ENCODE measurements around the gene CDCA3. TPM values are rescaled to one million over a fixed set of nuclear protein-coding genes. Genes with fewer than 3 reads are reported as not detected.

The CDCA3 gene
- total RNA-seq, 4 donors from 2014 or later: 1.1 to 5.9 (median 1.4) TPM

DNA sequence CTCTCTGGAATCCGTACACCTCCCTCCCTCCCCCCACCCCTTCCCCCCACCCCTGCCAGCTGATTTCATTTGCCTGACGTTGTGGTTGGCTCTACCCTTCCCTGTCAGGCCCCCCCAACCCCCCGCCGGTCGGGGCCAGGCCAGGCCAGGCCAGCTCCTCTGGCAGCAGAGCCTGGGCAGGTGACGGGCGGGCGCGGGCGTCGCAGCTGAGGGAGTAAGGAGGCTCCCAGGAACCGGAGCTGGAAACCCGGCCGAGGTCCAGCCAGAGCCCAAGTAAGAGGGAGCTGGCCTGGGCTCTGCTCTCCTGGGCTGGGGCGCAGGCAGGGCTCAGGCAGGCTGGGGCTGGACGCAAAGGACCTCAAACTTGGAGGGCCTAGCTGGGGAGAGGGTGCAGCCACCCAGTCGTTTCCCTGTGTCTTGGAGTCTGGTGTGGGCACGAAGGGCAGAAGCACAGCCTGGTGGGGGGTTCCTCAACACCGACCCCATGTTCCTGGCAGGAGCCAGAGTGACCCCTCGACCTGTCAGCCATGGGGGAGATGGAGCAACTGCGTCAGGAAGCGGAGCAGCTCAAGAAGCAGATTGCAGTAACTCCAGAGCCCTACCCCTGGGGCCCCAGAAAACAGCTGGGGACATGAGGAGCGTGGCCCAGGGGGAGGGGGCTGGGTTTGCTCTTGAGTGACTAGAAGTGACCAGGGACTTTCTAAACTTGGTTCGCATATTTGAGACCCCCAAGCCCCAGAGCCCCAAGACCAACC, 10.1 kb downstream of the CDCA3 start, which contains the start of gene GNB3:
GNB3 (plus strand) TSS at position 165 of the 755 bp plus-strand sequence; CDS start at position 528, 363 bp downstream.
- Histone ChIP-seq H3K4me3 (no peak within 1 kb of the TSS), H3K4me1 (no peaks in the 10 kb centered on the region), H3K36me3 (peaks cover 0 to 85% of the 10 kb centered on the region in 2 donors), H3K9me3 (no peaks in the 10 kb centered on the region), H3K27ac (no peak within 1 kb of the TSS), H3K27me3 (no peaks in the 10 kb centered on the region)
- TF ChIP-seq, protein P1, sequence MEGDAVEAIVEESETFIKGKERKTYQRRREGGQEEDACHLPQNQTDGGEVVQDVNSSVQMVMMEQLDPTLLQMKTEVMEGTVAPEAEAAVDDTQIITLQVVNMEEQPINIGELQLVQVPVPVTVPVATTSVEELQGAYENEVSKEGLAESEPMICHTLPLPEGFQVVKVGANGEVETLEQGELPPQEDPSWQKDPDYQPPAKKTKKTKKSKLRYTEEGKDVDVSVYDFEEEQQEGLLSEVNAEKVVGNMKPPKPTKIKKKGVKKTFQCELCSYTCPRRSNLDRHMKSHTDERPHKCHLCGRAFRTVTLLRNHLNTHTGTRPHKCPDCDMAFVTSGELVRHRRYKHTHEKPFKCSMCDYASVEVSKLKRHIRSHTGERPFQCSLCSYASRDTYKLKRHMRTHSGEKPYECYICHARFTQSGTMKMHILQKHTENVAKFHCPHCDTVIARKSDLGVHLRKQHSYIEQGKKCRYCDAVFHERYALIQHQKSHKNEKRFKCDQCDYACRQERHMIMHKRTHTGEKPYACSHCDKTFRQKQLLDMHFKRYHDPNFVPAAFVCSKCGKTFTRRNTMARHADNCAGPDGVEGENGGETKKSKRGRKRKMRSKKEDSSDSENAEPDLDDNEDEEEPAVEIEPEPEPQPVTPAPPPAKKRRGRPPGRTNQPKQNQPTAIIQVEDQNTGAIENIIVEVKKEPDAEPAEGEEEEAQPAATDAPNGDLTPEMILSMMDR (IDR thresholded peaks at IDR 0.05): no peak
- TF ChIP-seq POLR2AphosphoS5 (IDR thresholded peaks at IDR 0.05): no peak
- no peak for TF ChIP-seq POLR2A (IDR thresholded peaks at IDR 0.05)
- no peak for TF ChIP-seq EP300 (IDR thresholded peaks at IDR 0.05)
- 60% methylated on average over 2 of the region's 24 CpGs; no CpG with 5 or more reads in 1 of the 2 donors for WGBS, 2 donors (ENCODE audit: low coverage in 1 of 2)
- no peak for ATAC-seq

DNA sequence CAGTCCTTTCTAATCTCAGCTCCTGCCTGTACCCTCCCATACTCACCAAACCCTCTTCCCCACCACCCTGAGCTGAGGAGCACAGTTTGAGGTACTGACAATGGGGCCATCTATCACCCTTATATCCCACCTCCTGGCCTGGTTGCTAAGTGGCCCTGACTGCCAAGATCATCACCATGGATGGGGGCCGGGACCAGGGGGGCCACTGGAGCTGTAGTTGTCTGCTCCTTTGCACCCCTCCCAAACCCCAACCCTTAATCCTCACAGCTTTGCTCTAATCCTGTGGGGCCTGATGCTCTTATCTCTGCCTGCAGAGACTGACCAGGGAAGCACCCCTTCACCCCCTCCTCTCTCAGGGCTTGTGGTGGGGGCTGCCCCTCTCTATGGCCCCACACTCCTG, 10.8 kb downstream of the CDCA3 start:
- Histone ChIP-seq H3K4me3 (no peak overlapping the region), H3K27ac (no peak overlapping the region), H3K4me1 (no peaks in the 10 kb centered on the region), H3K36me3 (peaks cover 0 to 79% of the 10 kb centered on the region in 2 donors), H3K9me3 (no peaks in the 10 kb centered on the region), H3K27me3 (no peaks in the 10 kb centered on the region)
- no CpG with 5 or more reads among the region's 1 CpG for WGBS, 2 donors (ENCODE audit: low coverage in 1 of 2)
- TF ChIP-seq POLR2A (IDR thresholded peaks at IDR 0.05) (no peak), EP300 (IDR thresholded peaks at IDR 0.05) (no peak)
- TF ChIP-seq, protein P1 (IDR thresholded peaks at IDR 0.05): no peak
- no peak for ATAC-seq

DNA sequence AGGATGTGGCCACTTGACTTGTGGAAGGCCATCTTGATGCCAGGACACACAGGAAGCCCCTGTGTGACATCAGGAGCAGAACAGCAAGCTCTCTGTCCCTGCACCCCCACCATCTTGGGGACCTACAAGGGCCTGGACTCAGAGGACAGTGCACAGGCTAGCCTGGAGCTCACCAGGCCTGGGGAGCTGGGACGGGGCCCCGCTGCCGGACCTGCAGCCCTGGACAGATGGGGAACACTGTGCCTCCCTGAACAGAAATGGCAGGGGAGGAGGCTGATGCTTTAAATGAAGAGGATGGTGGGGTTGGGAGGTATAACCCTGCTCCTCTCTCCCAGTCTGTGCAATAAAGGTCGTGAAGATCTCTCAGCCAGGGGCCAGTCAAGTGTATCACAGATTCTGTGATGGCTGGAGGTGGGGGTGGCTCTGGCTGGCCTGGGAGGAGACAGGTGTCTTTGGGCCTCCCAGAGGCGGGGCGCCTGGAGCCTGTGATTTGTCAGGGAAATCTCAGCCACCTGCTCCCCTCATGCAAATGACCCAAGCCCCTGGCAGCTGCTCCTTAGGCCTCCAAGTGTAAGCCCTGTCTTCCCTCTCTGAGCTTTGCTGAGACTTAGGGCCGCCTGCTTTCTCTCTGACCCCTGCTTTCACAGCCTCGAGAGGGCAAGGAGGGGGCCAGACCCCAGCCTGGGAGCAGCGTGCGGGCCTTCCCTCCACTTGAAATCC, 11.4 kb downstream of the CDCA3 start:
- WGBS, 2 donors (ENCODE audit: low coverage in 1 of 2): 20 to 87% methylated on average over 1 to 7 of the region's 10 CpGs
- H3K27ac ChIP-seq: no peak overlapping the region
- no peak overlapping the region for H3K4me3 ChIP-seq
- H3K27me3 ChIP-seq: no peaks in the 10 kb centered on the region
- H3K4me1 ChIP-seq: no peaks in the 10 kb centered on the region
- peaks cover 0 to 79% of the 10 kb centered on the region in 2 donors for H3K36me3 ChIP-seq
- no peak for TF ChIP-seq POLR2AphosphoS5 (IDR thresholded peaks at IDR 0.05)
- TF ChIP-seq, protein P1 (IDR thresholded peaks at IDR 0.05): no peak
- TF ChIP-seq EP300 (IDR thresholded peaks at IDR 0.05): no peak
- no peak for TF ChIP-seq POLR2A (IDR thresholded peaks at IDR 0.05)
- no peak for ATAC-seq
- H3K9me3 ChIP-seq: no peaks in the 10 kb centered on the region

DNA sequence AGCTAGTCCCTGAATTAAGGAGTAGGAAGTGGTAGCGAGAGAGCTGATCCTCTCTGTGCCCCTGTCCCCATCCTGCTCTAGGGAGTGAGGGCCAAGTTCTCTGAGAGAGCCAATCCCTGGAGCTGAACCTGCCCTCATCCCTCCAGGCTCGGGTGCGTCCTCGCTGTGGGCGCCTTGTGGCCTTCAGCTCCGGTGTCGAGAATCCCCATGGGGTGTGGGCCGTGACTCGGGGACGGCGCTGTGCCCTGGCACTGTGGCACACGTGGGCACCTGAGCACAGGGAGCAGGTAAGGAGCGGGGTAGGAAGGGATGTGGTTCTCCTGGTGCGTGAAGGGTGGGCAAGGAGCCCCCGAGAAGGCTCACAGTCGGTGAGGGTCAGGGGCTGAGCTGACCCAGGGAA, 12.2 kb downstream of the CDCA3 start:
- H3K36me3 ChIP-seq: peaks cover 0 to 79% of the 10 kb centered on the region in 2 donors
- no peaks in the 10 kb centered on the region for H3K4me1 ChIP-seq
- no peaks in the 10 kb centered on the region for H3K27me3 ChIP-seq
- no peak for ATAC-seq
- TF ChIP-seq POLR2AphosphoS5 (IDR thresholded peaks at IDR 0.05) (no peak), EP300 (IDR thresholded peaks at IDR 0.05) (no peak), POLR2A (IDR thresholded peaks at IDR 0.05) (no peak)
- TF ChIP-seq, protein P1 (IDR thresholded peaks at IDR 0.05): no peak
- no peak overlapping the region for H3K4me3 ChIP-seq
- no peaks in the 10 kb centered on the region for H3K9me3 ChIP-seq
- no peak overlapping the region for H3K27ac ChIP-seq
- 100% methylated on average over 1 of the region's 16 CpGs; no CpG with 5 or more reads in 1 of the 2 donors for WGBS, 2 donors (ENCODE audit: low coverage in 1 of 2)

Measured in gastroesophageal sphincter (tissue), 4 donors.